RWPE2 (cell line): Measurements from ENCODE around the gene JADE2.

Experiments used
- ATAC-seq: fragments of 200-7000 bp; cut with Tn5 transposase; 3 replicates; pipeline ENCODE4 v1.9.1; 2021; ENCODE audit warnings: low read depth
- DNase-seq: peaks from one replicate; pipeline ENCODE4 v3.0.0-alpha.2; 2020; ENCODE audit warnings: low spot score
- H3K27ac ChIP-seq: fragments of 450-650 bp; 2 replicates; pipeline ENCODE4 v1.5.1; 2017; ENCODE audit warnings: mild to moderate bottlenecking; ENCODE audit not compliant: poor library complexity, severe bottlenecking
- H3K27me3 ChIP-seq: fragments of 250-450 bp; sonication (Bioruptor Pico); 2 replicates; pipeline ENCODE4 v1.5.1; 2021; ENCODE audit warnings: mild to moderate bottlenecking, moderate library complexity; ENCODE audit not compliant: insufficient read depth, poor library complexity, severe bottlenecking
- H3K36me3 ChIP-seq: fragments of 250-450 bp; sonication (Bioruptor Pico); 2 replicates; pipeline ENCODE4 v1.5.1; 2020; ENCODE audit warnings: low read depth, mild to moderate bottlenecking, moderate library complexity
- H3K4me1 ChIP-seq: fragments of 250-450 bp; sonication (Bioruptor Pico); 2 replicates; pipeline ENCODE4 v1.5.1; 2021; ENCODE audit warnings: mild to moderate bottlenecking, moderate library complexity; ENCODE audit not compliant: insufficient read depth, poor library complexity, severe bottlenecking
- H3K4me3 ChIP-seq: fragments of 250-450 bp; sonication (Bioruptor Pico); 2 replicates; pipeline ENCODE4 v1.5.1; 2021; ENCODE audit warnings: mild to moderate bottlenecking, moderate library complexity; ENCODE audit not compliant: severe bottlenecking
- H3K9me3 ChIP-seq: fragments of 250-450 bp; sonication (Bioruptor Pico); 2 replicates; pipeline ENCODE4 v1.5.1; 2021; ENCODE audit warnings: mild to moderate bottlenecking, moderate library complexity; ENCODE audit not compliant: severe bottlenecking
- TF ChIP-seq, protein P1 (sequence below): fragments of 450-650 bp; IDR thresholded peaks from one replicate; pipeline ENCODE4 v1.5.1; 2017; ENCODE audit warnings: mild to moderate bottlenecking, moderate library complexity; ENCODE audit not compliant: poor library complexity, severe bottlenecking

The JADE2 gene

GRCh38 chr5:134580001-134580460 lies 54.6 kb downstream of the JADE2 start:
- no peak for ATAC-seq
- Histone ChIP-seq H3K27ac (no peak overlapping the region), H3K4me3 (no peak overlapping the region), H3K36me3 (peaks cover 55% of the 10 kb centered on the region), H3K4me1 (no peaks in the 10 kb centered on the region), H3K9me3 (no peaks in the 10 kb centered on the region), H3K27me3 (no peaks in the 10 kb centered on the region)
- TF ChIP-seq, protein P1, sequence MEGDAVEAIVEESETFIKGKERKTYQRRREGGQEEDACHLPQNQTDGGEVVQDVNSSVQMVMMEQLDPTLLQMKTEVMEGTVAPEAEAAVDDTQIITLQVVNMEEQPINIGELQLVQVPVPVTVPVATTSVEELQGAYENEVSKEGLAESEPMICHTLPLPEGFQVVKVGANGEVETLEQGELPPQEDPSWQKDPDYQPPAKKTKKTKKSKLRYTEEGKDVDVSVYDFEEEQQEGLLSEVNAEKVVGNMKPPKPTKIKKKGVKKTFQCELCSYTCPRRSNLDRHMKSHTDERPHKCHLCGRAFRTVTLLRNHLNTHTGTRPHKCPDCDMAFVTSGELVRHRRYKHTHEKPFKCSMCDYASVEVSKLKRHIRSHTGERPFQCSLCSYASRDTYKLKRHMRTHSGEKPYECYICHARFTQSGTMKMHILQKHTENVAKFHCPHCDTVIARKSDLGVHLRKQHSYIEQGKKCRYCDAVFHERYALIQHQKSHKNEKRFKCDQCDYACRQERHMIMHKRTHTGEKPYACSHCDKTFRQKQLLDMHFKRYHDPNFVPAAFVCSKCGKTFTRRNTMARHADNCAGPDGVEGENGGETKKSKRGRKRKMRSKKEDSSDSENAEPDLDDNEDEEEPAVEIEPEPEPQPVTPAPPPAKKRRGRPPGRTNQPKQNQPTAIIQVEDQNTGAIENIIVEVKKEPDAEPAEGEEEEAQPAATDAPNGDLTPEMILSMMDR = no peak
- DNase-seq = no peak

- Histone ChIP-seq H3K27me3 (no peaks in the 10 kb centered on the region), H3K4me1 (no peaks in the 10 kb centered on the region), H3K27ac (no peak overlapping the region), H3K36me3 (peaks cover 41% of the 10 kb centered on the region), H3K4me3 (no peak overlapping the region), H3K9me3 (no peaks in the 10 kb centered on the region)
- no peak for ATAC-seq
- DNase-seq = no peak
- TF ChIP-seq, protein P1 = peak; percentile 7
These were observed 55.9 kb downstream of the JADE2 start for GRCh38 chr5:134581241-134581981.

DNA sequence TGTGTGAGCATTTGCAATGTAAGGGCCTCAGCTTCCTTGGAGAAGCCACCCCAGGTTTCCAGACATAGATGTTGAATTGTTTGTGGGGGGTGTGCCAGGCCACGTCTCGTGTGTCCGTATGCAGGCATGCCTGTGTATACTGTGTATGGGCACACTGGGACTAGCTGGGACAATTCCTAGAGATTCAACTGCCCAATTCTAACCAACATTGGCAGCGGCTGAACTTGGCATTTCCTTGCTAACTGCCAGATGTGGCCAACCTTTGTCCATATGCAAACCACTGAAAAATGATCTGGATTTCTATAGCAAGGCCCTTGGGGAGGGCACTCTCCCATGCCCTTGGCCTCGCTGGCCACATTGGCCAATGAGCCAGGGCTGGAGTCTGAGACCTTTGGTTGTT lies 56.8 kb downstream of the JADE2 start:
- Histone ChIP-seq H3K4me1 (no peaks in the 10 kb centered on the region), H3K27ac (no peak overlapping the region), H3K9me3 (no peaks in the 10 kb centered on the region), H3K4me3 (no peak overlapping the region), H3K27me3 (no peaks in the 10 kb centered on the region), H3K36me3 (peaks cover 34% of the 10 kb centered on the region)
- no peak for ATAC-seq
- TF ChIP-seq, protein P1 = no peak
- no peak for DNase-seq

- ATAC-seq (no peak), DNase-seq (no peak)
- Histone ChIP-seq H3K27ac (no peak overlapping the region), H3K4me3 (no peak overlapping the region), H3K27me3 (no peaks in the 10 kb centered on the region), H3K9me3 (no peaks in the 10 kb centered on the region), H3K4me1 (no peaks in the 10 kb centered on the region), H3K36me3 (peaks cover 27% of the 10 kb centered on the region)
- TF ChIP-seq, protein P1 = no peak
These were observed 57.5 kb downstream of the JADE2 start for GRCh38 chr5:134582941-134583340.

DNA sequence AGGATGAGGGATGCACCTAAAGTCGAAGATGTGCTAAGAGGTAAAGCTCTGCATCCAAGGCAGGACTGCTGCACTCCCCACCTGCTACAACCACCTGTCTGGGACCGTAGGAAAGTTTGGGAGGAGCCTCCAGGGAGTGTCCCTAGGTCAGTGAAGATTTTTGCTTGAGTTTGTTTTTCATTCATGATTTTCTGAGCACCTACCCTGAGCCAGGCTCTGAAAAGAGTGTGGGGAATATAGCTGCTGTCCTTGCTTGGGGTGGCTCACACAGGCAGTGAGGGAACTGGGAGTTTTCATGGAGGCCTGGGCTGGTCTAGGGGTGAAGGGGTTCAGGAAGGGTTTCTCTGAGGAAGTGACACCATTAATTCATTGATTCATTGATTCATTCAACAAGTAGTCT lies 58.3 kb downstream of the JADE2 start:
- Histone ChIP-seq H3K4me1 (no peaks in the 10 kb centered on the region), H3K36me3 (peaks cover 19% of the 10 kb centered on the region), H3K9me3 (no peaks in the 10 kb centered on the region), H3K27me3 (no peaks in the 10 kb centered on the region), H3K27ac (no peak overlapping the region), H3K4me3 (no peak overlapping the region)
- DNase-seq (no peak), ATAC-seq (no peak; the same call in 2 of the 3 replicates)
- TF ChIP-seq, protein P1 = no peak
